Panc1 (cell line): ENCODE measurements around the gene HABP4. TPM values are rescaled to one million over a fixed set of nuclear protein-coding genes. Genes with fewer than 3 reads are reported as not detected.

ENCODE experiments used
- ATAC-seq: fragments of 200-7000 bp; cut with Tn5 transposase; 2 replicates; pipeline ENCODE4 v1.9.1; 2020; ENCODE audit warnings: mild to moderate bottlenecking, moderate library complexity
- BruUV-seq: library from RNA; stranded (reverse); fragments of 400-500 nt; replicated peaks from 2 replicates; lab custom pipeline; 2021; lab: Mats Ljungman, UMichigan
- CTCF ChIA-PET: fragments of 300-600 bp; sonication (Branson Sonifier 250); formaldehyde crosslinking; loops from one replicate; lab custom pipeline; 2022; ENCODE audit warnings: antibody characterized with exemption; lab: Charles Lee
- POLR2A ChIA-PET: fragments of 300-600 bp; sonication (Branson Sonifier 250); formaldehyde crosslinking; loops from one replicate; lab custom pipeline; 2022; ENCODE audit warnings: antibody characterized with exemption; lab: Charles Lee
- DNase-seq: peaks from one replicate; pipeline ENCODE4 v3.0.0-alpha.2; 2010; ENCODE audit warnings: low read depth, low spot score
- H3K27ac ChIP-seq: 2 replicates; pipeline ENCODE4 v1.5.1; 2011; ENCODE audit warnings: mild to moderate bottlenecking, low read length, inconsistent platforms
- H3K27me3 ChIP-seq: fragments of 200-500 bp; sonication (Bioruptor generic); 2 replicates; pipeline ENCODE4 v1.6.0; 2014; ENCODE audit warnings: low read length, inconsistent platforms; ENCODE audit not compliant: control insufficient read depth, insufficient read depth
- H3K36me3 ChIP-seq: fragments of 200-500 bp; sonication (Bioruptor generic); 2 replicates; pipeline ENCODE4 v1.5.1; 2014; ENCODE audit warnings: inconsistent platforms, mild to moderate bottlenecking, low read length, moderate library complexity; ENCODE audit not compliant: control insufficient read depth, insufficient read depth
- H3K4me1 ChIP-seq: 2 replicates; pipeline ENCODE4 v1.5.1; 2011; ENCODE audit warnings: inconsistent platforms, mild to moderate bottlenecking, low read length, moderate library complexity; ENCODE audit not compliant: control insufficient read depth, insufficient read depth
- H3K4me3 ChIP-seq, 2 experiments: 2 replicates each; pipeline ENCODE4 v1.5.1; 2011 to 2012; ENCODE audit warnings: low read depth in 2 of 2, low read length in 2 of 2, mild to moderate bottlenecking in 2 of 2, inconsistent platforms in 1 of 2, moderate library complexity in 1 of 2
- H3K9me3 ChIP-seq: fragments of 200-500 bp; sonication (Bioruptor generic); 2 replicates; pipeline ENCODE4 v1.5.1; 2014; ENCODE audit warnings: low read depth, mild to moderate bottlenecking, inconsistent platforms, low read length, moderate library complexity; ENCODE audit not compliant: control insufficient read depth, insufficient read depth
- POLR2AphosphoS5 ChIP-seq: IDR thresholded peaks from 2 replicates; pipeline ENCODE4 v1.6.1; 2012; ENCODE audit warnings: mild to moderate bottlenecking, low read depth, low read length, moderate library complexity
- SIN3A ChIP-seq: IDR thresholded peaks from 2 replicates; pipeline ENCODE4 v1.6.1; 2012; ENCODE audit warnings: low read depth, mild to moderate bottlenecking, low read length, moderate library complexity, borderline replicate concordance; ENCODE audit not compliant: insufficient read depth
- TCF7L2 ChIP-seq: IDR thresholded peaks from 2 replicates; pipeline ENCODE4 v1.6.1; 2011; ENCODE audit warnings: mild to moderate bottlenecking, low read depth, low read length, inconsistent platforms
- in situ Hi-C: cut with HindIII; loops from 2 replicates; pipeline ENCODE4 v1.10.0; 2016; ENCODE audit warnings: low sequenced_read_pairs, low pct_unique_long_range_greater_than_20kb
- intact Hi-C: fragments of 100-400 bp; cut with micrococcal nuclease; formaldehyde crosslinking; loops from one replicate; pipeline ENCODE4 v1.10.0; 2022; ENCODE audit not compliant: unreplicated experiment
- total RNA-seq: library from RNA; stranded (reverse); gene quantifications from one replicate; pipeline ENCODE4 v1.2.1, GENCODE V29; 2021; ENCODE audit not compliant: unreplicated experiment
- TF ChIP-seq, protein P1 (sequence below): fragments of 450-650 bp; IDR thresholded peaks from 2 replicates; pipeline ENCODE4 v1.5.1; 2017; ENCODE audit warnings: mild to moderate bottlenecking
- TF ChIP-seq, protein P2 (sequence below), 2 experiments: IDR thresholded peaks; 2 replicates each; pipeline ENCODE4 v1.6.1; 2011 to 2012; ENCODE audit warnings: low read depth in 2 of 2, control low read depth in 1 of 2, low read length in 1 of 2, mild to moderate bottlenecking in 1 of 2, moderate library complexity in 1 of 2; ENCODE audit not compliant: insufficient read depth in 1 of 2

The HABP4 gene
- total RNA-seq, 1 experiment from 2014 or later: 32.3 TPM

DNA sequence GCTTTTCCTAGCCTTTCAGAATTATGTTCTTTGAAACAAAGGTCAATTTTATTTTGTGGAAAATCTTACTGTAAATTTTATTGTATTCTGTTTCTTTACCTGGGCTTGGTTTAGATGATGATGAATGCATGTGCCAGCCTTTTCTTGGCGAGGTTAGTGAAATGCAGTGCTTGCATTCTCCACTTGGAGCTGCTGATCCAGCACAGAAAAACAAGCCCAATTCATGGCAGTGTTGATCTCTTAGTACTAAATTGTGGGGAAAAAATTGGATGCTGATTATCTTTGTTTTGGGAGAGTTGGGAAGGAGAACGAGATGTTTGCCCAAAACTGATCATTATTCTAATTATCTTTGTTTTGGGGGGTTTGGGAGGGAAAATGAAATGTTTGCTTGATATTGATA is 3.7 kb downstream of the HABP4 start:
- DNase-seq (no peak), ATAC-seq (no peak)
- H3K36me3 ChIP-seq: no peaks in the 10 kb centered on the region; the same call in 1 of the 2 replicates
- BruUV-seq: TSS peak; percentile 23
- TF ChIP-seq TCF7L2: no peak
- TF ChIP-seq, protein P1, sequence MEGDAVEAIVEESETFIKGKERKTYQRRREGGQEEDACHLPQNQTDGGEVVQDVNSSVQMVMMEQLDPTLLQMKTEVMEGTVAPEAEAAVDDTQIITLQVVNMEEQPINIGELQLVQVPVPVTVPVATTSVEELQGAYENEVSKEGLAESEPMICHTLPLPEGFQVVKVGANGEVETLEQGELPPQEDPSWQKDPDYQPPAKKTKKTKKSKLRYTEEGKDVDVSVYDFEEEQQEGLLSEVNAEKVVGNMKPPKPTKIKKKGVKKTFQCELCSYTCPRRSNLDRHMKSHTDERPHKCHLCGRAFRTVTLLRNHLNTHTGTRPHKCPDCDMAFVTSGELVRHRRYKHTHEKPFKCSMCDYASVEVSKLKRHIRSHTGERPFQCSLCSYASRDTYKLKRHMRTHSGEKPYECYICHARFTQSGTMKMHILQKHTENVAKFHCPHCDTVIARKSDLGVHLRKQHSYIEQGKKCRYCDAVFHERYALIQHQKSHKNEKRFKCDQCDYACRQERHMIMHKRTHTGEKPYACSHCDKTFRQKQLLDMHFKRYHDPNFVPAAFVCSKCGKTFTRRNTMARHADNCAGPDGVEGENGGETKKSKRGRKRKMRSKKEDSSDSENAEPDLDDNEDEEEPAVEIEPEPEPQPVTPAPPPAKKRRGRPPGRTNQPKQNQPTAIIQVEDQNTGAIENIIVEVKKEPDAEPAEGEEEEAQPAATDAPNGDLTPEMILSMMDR: peak; percentile 68; the same call in 1 of the 2 replicates
- no peak overlapping the region; the same call in 1 of the 2 replicates for H3K27ac ChIP-seq
- H3K27me3 ChIP-seq: no peaks in the 10 kb centered on the region
- in situ Hi-C loops: no loop called here
- H3K4me3 ChIP-seq: no peak overlapping the region; a peak in 1 of 4 replicates
- intact Hi-C loops: no loop called here
- H3K9me3 ChIP-seq: no peaks in the 10 kb centered on the region
- H3K4me1 ChIP-seq: peaks cover 6% of the 10 kb centered on the region
- ChIA-PET CTCF (interaction anchor here (0.6 kb wide), 1 partner anchor 79 kb away, joined by 4 read pairs; no protein-coding TSS in a partner anchor), POLR2A (no interaction called here)

DNA sequence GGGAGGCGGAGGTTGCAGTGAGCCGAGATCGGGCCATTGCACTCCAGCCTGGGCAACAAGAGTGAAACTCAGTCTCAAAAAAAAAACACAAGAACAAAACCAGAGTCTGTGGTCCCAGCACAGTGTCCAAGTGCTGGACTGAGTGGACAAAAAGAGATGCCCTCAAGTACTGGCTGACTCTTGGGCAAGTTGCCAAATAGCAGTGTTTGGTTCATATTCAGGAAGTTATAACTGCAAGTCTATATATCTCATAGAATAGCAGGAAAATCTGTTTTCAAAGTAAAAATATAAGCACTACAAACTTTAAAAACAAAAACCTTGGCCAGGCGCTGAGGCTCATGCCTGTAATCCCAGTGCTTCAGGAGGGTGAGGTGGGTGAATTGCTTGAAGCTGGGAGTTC is 7.3 kb downstream of the HABP4 start:
- TF ChIP-seq, protein P1: no peak
- TF ChIP-seq POLR2AphosphoS5: no peak
- TF ChIP-seq SIN3A: no peak
- TF ChIP-seq, protein P2, sequence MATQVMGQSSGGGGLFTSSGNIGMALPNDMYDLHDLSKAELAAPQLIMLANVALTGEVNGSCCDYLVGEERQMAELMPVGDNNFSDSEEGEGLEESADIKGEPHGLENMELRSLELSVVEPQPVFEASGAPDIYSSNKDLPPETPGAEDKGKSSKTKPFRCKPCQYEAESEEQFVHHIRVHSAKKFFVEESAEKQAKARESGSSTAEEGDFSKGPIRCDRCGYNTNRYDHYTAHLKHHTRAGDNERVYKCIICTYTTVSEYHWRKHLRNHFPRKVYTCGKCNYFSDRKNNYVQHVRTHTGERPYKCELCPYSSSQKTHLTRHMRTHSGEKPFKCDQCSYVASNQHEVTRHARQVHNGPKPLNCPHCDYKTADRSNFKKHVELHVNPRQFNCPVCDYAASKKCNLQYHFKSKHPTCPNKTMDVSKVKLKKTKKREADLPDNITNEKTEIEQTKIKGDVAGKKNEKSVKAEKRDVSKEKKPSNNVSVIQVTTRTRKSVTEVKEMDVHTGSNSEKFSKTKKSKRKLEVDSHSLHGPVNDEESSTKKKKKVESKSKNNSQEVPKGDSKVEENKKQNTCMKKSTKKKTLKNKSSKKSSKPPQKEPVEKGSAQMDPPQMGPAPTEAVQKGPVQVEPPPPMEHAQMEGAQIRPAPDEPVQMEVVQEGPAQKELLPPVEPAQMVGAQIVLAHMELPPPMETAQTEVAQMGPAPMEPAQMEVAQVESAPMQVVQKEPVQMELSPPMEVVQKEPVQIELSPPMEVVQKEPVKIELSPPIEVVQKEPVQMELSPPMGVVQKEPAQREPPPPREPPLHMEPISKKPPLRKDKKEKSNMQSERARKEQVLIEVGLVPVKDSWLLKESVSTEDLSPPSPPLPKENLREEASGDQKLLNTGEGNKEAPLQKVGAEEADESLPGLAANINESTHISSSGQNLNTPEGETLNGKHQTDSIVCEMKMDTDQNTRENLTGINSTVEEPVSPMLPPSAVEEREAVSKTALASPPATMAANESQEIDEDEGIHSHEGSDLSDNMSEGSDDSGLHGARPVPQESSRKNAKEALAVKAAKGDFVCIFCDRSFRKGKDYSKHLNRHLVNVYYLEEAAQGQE (IDR thresholded peaks at IDR 0.05; ENCODE audit: insufficient read depth in 1 of 2, low read depth in 2 of 2, low read length in 1 of 2): no peak
- TF ChIP-seq TCF7L2: no peak
- H3K9me3 ChIP-seq: no peaks in the 10 kb centered on the region
- POLR2A ChIA-PET: no interaction called here
- H3K4me1 ChIP-seq: no peaks in the 10 kb centered on the region; the same call in 1 of the 2 replicates
- H3K4me3 ChIP-seq: no peak overlapping the region
- H3K27ac ChIP-seq: no peak overlapping the region
- in situ Hi-C loops: no loop called here
- peaks cover 2% of the 10 kb centered on the region for H3K36me3 ChIP-seq
- BruUV-seq: no TSS peak
- no peaks in the 10 kb centered on the region for H3K27me3 ChIP-seq
- CTCF ChIA-PET: no interaction called here
- intact Hi-C loops: no loop called here
- no peak for ATAC-seq
- DNase-seq: no peak
